Ovary (tissue), 9 donors: Measurements from ENCODE around the gene SLC38A9. TPM values are rescaled to one million over a fixed set of nuclear protein-coding genes. Genes with fewer than 3 reads are reported as not detected.

ENCODE experiments used
- DNase-seq, 5 donors: peaks; one replicate each; pipeline ENCODE4 v3.0.0-alpha.2; 2019 to 2020
- H3K27ac ChIP-seq, 2 donors: fragments of 200-600 bp; one replicate each; pipeline versions ENCODE4 v1.5.1 to v1.8.0; 2019 to 2022
- H3K27me3 ChIP-seq: fragments of 200-600 bp; one replicate; pipeline ENCODE4 v1.8.0; 2022
- H3K36me3 ChIP-seq: fragments of 200-600 bp; sonication (generic); one replicate; pipeline ENCODE4 v1.5.1; 2019
- H3K4me1 ChIP-seq: one replicate; pipeline ENCODE4 v1.8.1; 2013; ENCODE audit warnings: mild to moderate bottlenecking, moderate library complexity; ENCODE audit not compliant: insufficient read depth
- H3K4me3 ChIP-seq: fragments of 200-600 bp; sonication (generic); one replicate; pipeline ENCODE4 v1.5.1; 2017
- H3K9me3 ChIP-seq, 2 donors: fragments of 200-600 bp in 1 of 2; sonication (generic) in 1 of 2; one replicate each; pipeline versions ENCODE4 v1.5.1 to v1.8.1; 2013 to 2019; ENCODE audit warnings: mild to moderate bottlenecking in 1 of 2, moderate library complexity in 1 of 2
- CTCF ChIP-seq, 3 donors: fragments of 450-650 bp in 2 of 3; fragments of 200-600 bp in 1 of 3; IDR thresholded peaks; one replicate each; pipeline versions ENCODE4 v1.5.1 to v1.8.0; 2016 to 2022; ENCODE audit warnings: antibody characterized with exemption in 3 of 3, mild to moderate bottlenecking in 1 of 3
- EP300 ChIP-seq: sonication (generic); formaldehyde crosslinking; IDR thresholded peaks from one replicate; pipeline ENCODE4 v1.6.1; 2017; ENCODE audit warnings: antibody characterized with exemption
- POLR2A ChIP-seq: fragments of 450-650 bp; IDR thresholded peaks from one replicate; pipeline ENCODE4 v1.6.1; 2017; ENCODE audit warnings: antibody characterized with exemption, mild to moderate bottlenecking, moderate library complexity
- WGBS, 3 donors: extraction: QIAGEN DNeasy Blood & Tissue Kit in 1 of 3; methylation state at CpG; one replicate each; pipeline versions ENCODE4 v1.1.5 to v1.1.7; 2013 to 2017; 5-methylcytosine and 5-hydroxymethylcytosine counted together
- intact Hi-C, 4 donors: fragments of 100-400 bp; cut with DNase I; formaldehyde crosslinking; loops; one replicate each; pipeline versions ENCODE4 v1.11.0 to v1.15.1; 2022 to 2023
- polyA plus RNA-seq, 2 donors: library from polyadenylated mRNA; stranded (reverse); fragments of 200-250 nt in 1 of 2; fragments of 350-450 nt in 1 of 2; fragmentation: Illumina TruSeq in 1 of 2; extraction: RNeasy Lipid Tissue Mini Kit (QIAGEN cat#74804) in 1 of 2; gene quantifications; one replicate each; pipeline ENCODE4 v1.2.3, GENCODE V29; 2013 to 2014
- total RNA-seq, 7 donors: library from RNA; depleted of rRNA in 2 of 7; stranded (reverse); fragments of >200 nt in 2 of 7; fragmentation: NEBNext Ultra II Directional in 3 of 7; extraction: Animal tissue kit (Norgen Biotek cat#: 25700) in 3 of 7; gene quantifications; one replicate each; pipeline versions ENCODE4 v1.1.0 to v1.2.4, GENCODE V29; 2016 to 2023
- donor health status: DM: no; HTN: no; CAD: no; lungs with moderate emphysema.
- donor health status: DM: no; HTN: no; CAD: no.
- donor health status: Bipolar disorder and iron deficiency.
- donor health status: DM: yes; HTN: yes; CAD: no.
- donor health status: DM: no; HTN: no; CAD: no.
- donor health status: DM: yes; HTN: yes; CAD: no.

SLC38A9 gene
- total and polyA plus RNA-seq, 9 donors, result 7.9 to 29.6 (median 16.2) TPM

- DNase-seq, result no peak
- TF ChIP-seq CTCF (IDR thresholded peaks at IDR 0.05) (no peak), POLR2A (no peak), EP300 (no peak)
- Histone ChIP-seq H3K4me3 (no peak overlapping the region), H3K36me3 (no peaks in the 10 kb centered on the region), H3K9me3 (no peaks in the 10 kb centered on the region), H3K27ac (no peak overlapping the region), H3K4me1 (no peaks in the 10 kb centered on the region), H3K27me3 (no peaks in the 10 kb centered on the region)
- WGBS, 3 donors, result 69 to 78% (median 70%) methylated on average over 2 of the region's 2 CpGs
- intact Hi-C loops, result loop anchor here (5.0 to 10.0 kb wide), 3 partner anchors 280 to 350 kb away; no protein-coding TSS in a partner anchor
Observed at GRCh38 chr5:55692106-55692417, 20.1 kb downstream of the SLC38A9 start.

GRCh38 chr5:55691265-55692105 lies 20.6 kb downstream of the SLC38A9 start:
- no peak overlapping the region for H3K4me3 ChIP-seq

GRCh38 chr5:55682071-55682470 lies 30.1 kb downstream of the SLC38A9 start:
- Histone ChIP-seq H3K4me3 (no peak overlapping the region), H3K27ac (no peak overlapping the region), H3K4me1 (peaks cover 6% of the 10 kb centered on the region), H3K27me3 (no peaks in the 10 kb centered on the region), H3K36me3 (no peaks in the 10 kb centered on the region), H3K9me3 (no peaks in the 10 kb centered on the region)
- 25 to 53% (median 40%) methylated on average over 1 of the region's 1 CpG for WGBS, 3 donors
- intact Hi-C loops, result no loop called here
- TF ChIP-seq POLR2A, result no peak
- no peak for TF ChIP-seq CTCF (IDR thresholded peaks at IDR 0.05)
- no peak for TF ChIP-seq EP300
- DNase-seq, result no peak

More at GRCh38 chr5:55691265-55692105, 20.6 kb downstream of the SLC38A9 start:
- H3K27me3 ChIP-seq, result no peaks in the 10 kb centered on the region
- H3K36me3 ChIP-seq, result no peaks in the 10 kb centered on the region
- WGBS, 3 donors, result 34 to 38% (median 36%) methylated on average over 2 of the region's 2 CpGs
- TF ChIP-seq POLR2A, result no peak
- no peak for TF ChIP-seq EP300
- TF ChIP-seq CTCF (IDR thresholded peaks at IDR 0.05), result peak; percentile 36 to 72 (median 59)
- H3K27ac ChIP-seq, result no peak overlapping the region
- no peak for DNase-seq
- intact Hi-C loops, result loop anchor here (5.0 to 10.0 kb wide), 3 partner anchors 279 to 349 kb away; no protein-coding TSS in a partner anchor
- H3K9me3 ChIP-seq, result no peaks in the 10 kb centered on the region
- no peaks in the 10 kb centered on the region for H3K4me1 ChIP-seq

- DNase-seq, result no peak
- no peaks in the 10 kb centered on the region for H3K9me3 ChIP-seq
- intact Hi-C loops, result no loop called here
- peaks cover 6% of the 10 kb centered on the region for H3K4me1 ChIP-seq
- WGBS, 3 donors, result 26 to 59% (median 47%) methylated on average over 1 of the region's 1 CpG
- H3K27me3 ChIP-seq, result no peaks in the 10 kb centered on the region
- no peak for TF ChIP-seq EP300
- TF ChIP-seq POLR2A, result no peak
- no peak for TF ChIP-seq CTCF (IDR thresholded peaks at IDR 0.05)
- H3K36me3 ChIP-seq, result no peaks in the 10 kb centered on the region
- no peak overlapping the region for H3K27ac ChIP-seq
- no peak overlapping the region for H3K4me3 ChIP-seq
Observed at GRCh38 chr5:55681301-55681700, 30.8 kb downstream of the SLC38A9 start.
